H9 (cell line): ENCODE results near the gene EXOC2. TPM values are rescaled to one million over a fixed set of nuclear protein-coding genes. Genes with fewer than 3 reads are reported as not detected.
"Not testable (repeated sequence)": the region's sequence is repeated elsewhere in the genome, so short reads cannot be mapped to it uniquely, and the experiment has no call there.

Experiments
- DNase-seq: peaks from one replicate; pipeline ENCODE4 v3.0.0-alpha.2; 2017
- H2AFZ ChIP-seq: one replicate; pipeline ENCODE4 v1.6.1; 2013; ENCODE audit warnings: mild to moderate bottlenecking, low read length, control low read depth, moderate library complexity
- H2AK5ac ChIP-seq: 2 replicates; pipeline ENCODE4 v1.6.1; 2013; ENCODE audit warnings: low read length, control low read depth, mixed read lengths; ENCODE audit not compliant: insufficient read length
- H2BK120ac ChIP-seq: one replicate; pipeline ENCODE4 v1.6.1; 2013; ENCODE audit warnings: low read depth, mild to moderate bottlenecking, low read length, control low read depth, inconsistent platforms; ENCODE audit not compliant: poor library complexity, severe bottlenecking
- H2BK12ac ChIP-seq: 2 replicates; pipeline ENCODE4 v1.6.1; 2013; ENCODE audit warnings: low read length, control low read depth, mixed read lengths, low read depth; ENCODE audit not compliant: insufficient read length
- H2BK15ac ChIP-seq: 2 replicates; pipeline ENCODE4 v1.6.1; 2013; ENCODE audit warnings: low read depth, low read length, control low read depth
- H2BK20ac ChIP-seq: one replicate; pipeline ENCODE4 v1.6.1; 2013; ENCODE audit warnings: low read depth, mild to moderate bottlenecking, low read length, control low read depth, inconsistent platforms; ENCODE audit not compliant: poor library complexity, severe bottlenecking
- H2BK5ac ChIP-seq: 2 replicates; pipeline ENCODE4 v1.6.1; 2013; ENCODE audit warnings: low read length, control low read depth, mixed read lengths; ENCODE audit not compliant: insufficient read length
- H3K14ac ChIP-seq: 2 replicates; pipeline ENCODE4 v1.6.1; 2013; ENCODE audit warnings: low read length, control low read depth; ENCODE audit not compliant: insufficient read depth
- H3K18ac ChIP-seq: 2 replicates; pipeline ENCODE4 v1.6.1; 2013; ENCODE audit warnings: low read depth, mild to moderate bottlenecking, mixed read lengths, low read length, control low read depth; ENCODE audit not compliant: insufficient read length
- H3K23ac ChIP-seq: 2 replicates; pipeline ENCODE4 v1.6.1; 2013; ENCODE audit warnings: low read length, control low read depth, mixed read lengths, low read depth; ENCODE audit not compliant: insufficient read length
- H3K23me2 ChIP-seq: 2 replicates; pipeline ENCODE4 v1.6.1; 2013; ENCODE audit warnings: low read depth, mild to moderate bottlenecking, mixed read lengths, low read length, control low read depth; ENCODE audit not compliant: insufficient read length, poor library complexity, severe bottlenecking
- H3K27ac ChIP-seq: 2 replicates; pipeline ENCODE4 v1.5.1; 2013; ENCODE audit warnings: low read length, control low read depth, mixed read lengths, low read depth; ENCODE audit not compliant: insufficient read length
- H3K27me3 ChIP-seq: 2 replicates; pipeline ENCODE4 v1.6.1; 2013; ENCODE audit warnings: low read length, control low read depth, inconsistent platforms; ENCODE audit not compliant: insufficient read depth
- H3K4ac ChIP-seq: 2 replicates; pipeline ENCODE4 v1.6.1; 2013; ENCODE audit warnings: low read depth, mild to moderate bottlenecking, control low read depth, inconsistent platforms, low read length, moderate library complexity
- H3K4me1 ChIP-seq: 2 replicates; pipeline ENCODE4 v1.6.1; 2013; ENCODE audit warnings: low read length, control low read depth, inconsistent platforms; ENCODE audit not compliant: insufficient read depth
- H3K4me2 ChIP-seq: 2 replicates; pipeline ENCODE4 v1.6.1; 2013; ENCODE audit warnings: low read length, control low read depth, mixed read lengths; ENCODE audit not compliant: insufficient read length, insufficient read depth
- H3K56ac ChIP-seq: 2 replicates; pipeline ENCODE4 v1.6.1; 2013; ENCODE audit warnings: low read depth, mild to moderate bottlenecking, mixed read lengths, low read length, control low read depth; ENCODE audit not compliant: insufficient read length
- H3K79me1 ChIP-seq: 2 replicates; pipeline ENCODE4 v1.6.1; 2013; ENCODE audit warnings: low read depth, mild to moderate bottlenecking, moderate library complexity, low read length, control low read depth, inconsistent platforms; ENCODE audit not compliant: insufficient read depth, poor library complexity, severe bottlenecking
- H3K79me2 ChIP-seq: 2 replicates; pipeline ENCODE4 v1.6.1; 2013; ENCODE audit warnings: low read length, control low read depth, inconsistent platforms; ENCODE audit not compliant: insufficient read depth
- H3K9ac ChIP-seq: 2 replicates; pipeline ENCODE4 v1.6.1; 2013; ENCODE audit warnings: low read length, control low read depth, mixed read lengths; ENCODE audit not compliant: insufficient read length; ENCODE audit errors: extremely low read depth
- H3K9me3 ChIP-seq: one replicate; pipeline ENCODE4 v1.6.1; 2013; ENCODE audit warnings: low read depth, low read length, inconsistent platforms; ENCODE audit not compliant: control insufficient read depth
- H3T11ph ChIP-seq: one replicate; pipeline ENCODE4 v1.6.1; 2013; ENCODE audit warnings: mild to moderate bottlenecking, low read length, control low read depth, inconsistent platforms
- H4K20me1 ChIP-seq: one replicate; pipeline ENCODE4 v1.6.1; 2013; ENCODE audit not compliant: control insufficient read depth, insufficient read length, insufficient read depth
- H4K5ac ChIP-seq: 2 replicates; pipeline ENCODE4 v1.6.1; 2013; ENCODE audit warnings: low read depth, mild to moderate bottlenecking, mixed read lengths, low read length, control low read depth; ENCODE audit not compliant: insufficient read length
- H4K8ac ChIP-seq: replicated peaks from 2 replicates; pipeline ENCODE4 v1.6.1; 2013; ENCODE audit warnings: low read length, control low read depth, mixed read lengths, low read depth; ENCODE audit not compliant: insufficient read length
- H4K91ac ChIP-seq: 2 replicates; pipeline ENCODE4 v1.6.1; 2013; ENCODE audit warnings: low read depth, mild to moderate bottlenecking, moderate library complexity, mixed read lengths, low read length, control low read depth; ENCODE audit not compliant: insufficient read length
- H3K27ac Mint-ChIP-seq, 3 experiments: 2 replicates in 2 of 3; 3 replicates in 1 of 3; pipeline ENCODE4 v1.8.0; 2020 to 2021; ENCODE audit warnings: mixed read lengths in 3 of 3, mild to moderate bottlenecking in 1 of 3, moderate library complexity in 1 of 3
- H3K27me3 Mint-ChIP-seq: 2 replicates; pipeline ENCODE4 v1.8.0; 2021; ENCODE audit warnings: low read depth, mild to moderate bottlenecking, moderate library complexity, mixed read lengths
- H3K36me3 Mint-ChIP-seq, 3 experiments: 2 replicates in 2 of 3; 3 replicates in 1 of 3; pipeline ENCODE4 v1.8.0; 2020 to 2021; ENCODE audit warnings: low read depth in 3 of 3, mixed read lengths in 3 of 3; ENCODE audit not compliant: insufficient read depth in 1 of 3
- H3K4me1 Mint-ChIP-seq, 2 experiments: 2 replicates each; pipeline ENCODE4 v1.8.0; 2020; ENCODE audit warnings: mixed read lengths in 2 of 2
- H3K4me3 Mint-ChIP-seq, 2 experiments: 2 replicates in 1 of 2; 3 replicates in 1 of 2; pipeline ENCODE4 v1.8.0; 2020 to 2021; ENCODE audit warnings: mild to moderate bottlenecking in 2 of 2, mixed read lengths in 2 of 2, moderate library complexity in 1 of 2
- H3K9me3 Mint-ChIP-seq, 2 experiments: 2 replicates in 1 of 2; 3 replicates in 1 of 2; pipeline ENCODE4 v1.8.0; 2020; ENCODE audit warnings: mild to moderate bottlenecking in 2 of 2, mixed read lengths in 2 of 2, moderate library complexity in 1 of 2
- WGBS: extraction: QIAGEN DNeasy Blood & Tissue Kit; methylation state at CpG from one replicate; pipeline ENCODE4 v1.1.7; 2013; ENCODE audit warnings: missing lambda C conversion rate, low lambda C conversion rate, mixed read lengths; ENCODE audit not compliant: insufficient read length; ENCODE audit errors: extremely low coverage; 5-methylcytosine and 5-hydroxymethylcytosine counted together
- total RNA-seq: library from RNA; stranded (reverse); gene quantifications from 2 replicates; pipeline ENCODE4 v1.2.1, GENCODE V29; 2021
- TF ChIP-seq, protein P1 (sequence below): fragments of 200-600 bp; sonication (generic); conservative IDR thresholded peaks from 3 replicates; pipeline ENCODE4 v1.8.0; 2021; ENCODE audit warnings: antibody characterized with exemption, mild to moderate bottlenecking

The EXOC2 gene
- total RNA-seq, 1 experiment from 2014 or later: 29.9 TPM

DNA sequence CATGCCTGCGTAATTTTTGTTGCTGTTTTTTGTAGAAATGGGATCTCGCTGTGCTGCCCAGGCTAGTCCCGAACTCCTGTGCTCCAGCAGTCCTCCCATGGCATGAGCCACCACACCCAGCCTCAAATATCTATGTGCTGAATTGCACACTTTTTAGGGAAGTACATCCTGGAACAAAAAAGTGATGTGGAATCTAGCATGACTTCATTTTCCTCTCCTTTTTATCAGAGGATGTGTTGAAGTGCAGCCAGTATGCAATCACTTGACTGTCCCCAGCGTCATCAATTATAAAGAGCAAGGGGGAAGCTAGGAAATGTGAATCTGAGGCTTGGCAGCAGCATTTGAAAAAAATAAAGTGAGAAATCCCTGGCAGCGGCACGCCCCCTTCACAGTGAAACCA is 6.4 kb upstream of the EXOC2 start:
- Histone ChIP-seq H3K18ac (no peak overlapping the region), H4K20me1 (no peaks in the 10 kb centered on the region)
- WGBS: no CpG with 5 or more reads among the region's 6 CpGs

DNA sequence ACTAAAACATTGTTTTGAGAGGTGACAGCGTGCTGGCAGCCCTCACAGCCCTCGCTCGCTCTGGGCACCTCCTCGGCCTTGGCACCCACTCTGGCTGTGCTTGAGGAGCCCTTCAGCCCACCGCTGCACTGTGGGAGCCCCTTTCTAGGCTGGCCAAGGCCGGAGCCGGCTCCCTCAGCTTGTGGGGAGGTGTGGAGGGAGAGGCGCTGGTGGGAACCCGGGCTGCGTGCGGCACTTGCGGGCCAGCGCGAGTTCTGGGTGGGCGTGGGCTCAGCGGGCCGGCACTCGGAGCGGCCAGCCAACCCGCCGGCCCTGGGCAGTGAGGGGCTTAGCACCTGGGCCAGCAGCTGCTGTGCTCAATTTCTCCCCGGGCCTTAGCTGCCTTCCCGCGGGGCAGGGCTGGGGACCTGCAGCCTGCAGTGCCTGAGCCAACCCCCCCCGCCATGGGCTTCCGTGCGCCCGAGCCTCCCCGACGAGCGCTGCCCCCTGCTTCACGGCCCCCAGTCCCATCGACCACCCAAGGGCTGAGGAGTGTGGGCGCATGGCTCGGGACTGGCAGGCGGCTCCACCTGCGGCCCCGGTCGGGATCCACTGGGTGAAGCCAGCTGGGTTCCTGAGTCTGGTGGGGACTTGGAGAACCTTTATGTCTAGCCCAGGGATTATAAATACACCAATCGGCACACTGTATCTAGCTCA is 1.6 kb upstream of the EXOC2 start:
- H3K9ac ChIP-seq, H3K14ac ChIP-seq, H2BK12ac ChIP-seq, H4K20me1 ChIP-seq, H3T11ph ChIP-seq, H4K91ac ChIP-seq, H2BK120ac ChIP-seq, H2AK5ac ChIP-seq, H3K27ac ChIP-seq, H3K79me1 ChIP-seq, H3K27me3 Mint-ChIP-seq, H3K9me3 Mint-ChIP-seq, DNase-seq, H2BK5ac ChIP-seq, H3K4ac ChIP-seq, H3K9me3 ChIP-seq, H3K4me1 ChIP-seq, H3K23ac ChIP-seq, H3K36me3 Mint-ChIP-seq, H3K18ac ChIP-seq, H2AFZ ChIP-seq, H4K5ac ChIP-seq, H3K56ac ChIP-seq, H3K4me2 ChIP-seq, H3K23me2 ChIP-seq, H4K8ac ChIP-seq, H2BK20ac ChIP-seq, H3K27me3 ChIP-seq, H2BK15ac ChIP-seq: not testable (repeated sequence)
- Mint-ChIP-seq H3K4me3 (peak overlapping the region; percentile 66 to 95; a peak in 4 of 5 replicates), H3K4me1 (peaks cover 23 to 38% of the 10 kb centered on the region in 2 experiments), H3K27ac (peak overlapping the region in 1 of 3 experiments; percentile 53; a peak in 1 of 7 replicates)
- H3K79me2 ChIP-seq: peaks cover 16% of the 10 kb centered on the region; the same call in 1 of the 2 replicates
- WGBS: no CpG with 5 or more reads among the region's 40 CpGs

More for the DNA sequence above, 6.4 kb upstream of the EXOC2 start:
- Histone ChIP-seq H3K23me2 (no peaks in the 10 kb centered on the region), H4K8ac (no peak overlapping the region), H2BK20ac (no peak overlapping the region), H3K9me3 (no peaks in the 10 kb centered on the region), H3K4me2 (no peak overlapping the region), H2AFZ (no peak overlapping the region), H3K27me3 (no peaks in the 10 kb centered on the region), H4K91ac (no peak overlapping the region), H2BK5ac (no peak overlapping the region), H3K79me1 (no peaks in the 10 kb centered on the region), H3K4me1 (peaks cover 2% of the 10 kb centered on the region; the same call in 1 of the 2 replicates), H3K4ac (no peak overlapping the region), H4K5ac (no peak overlapping the region), H2BK15ac (no peak overlapping the region), H3K56ac (no peak overlapping the region), H3T11ph (no peak overlapping the region), H3K9ac (no peak overlapping the region), H3K79me2 (no peaks in the 10 kb centered on the region), H3K27ac (no peak overlapping the region), H3K23ac (no peak overlapping the region), H2BK12ac (no peak overlapping the region), H3K14ac (no peak overlapping the region), H2BK120ac (no peak overlapping the region), H2AK5ac (no peak overlapping the region)
- no peak overlapping the region; a peak in 1 of 7 replicates for H3K27ac Mint-ChIP-seq
- H3K4me1 Mint-ChIP-seq: peaks cover 17 to 39% of the 10 kb centered on the region in 2 experiments
- TF ChIP-seq, protein P1, sequence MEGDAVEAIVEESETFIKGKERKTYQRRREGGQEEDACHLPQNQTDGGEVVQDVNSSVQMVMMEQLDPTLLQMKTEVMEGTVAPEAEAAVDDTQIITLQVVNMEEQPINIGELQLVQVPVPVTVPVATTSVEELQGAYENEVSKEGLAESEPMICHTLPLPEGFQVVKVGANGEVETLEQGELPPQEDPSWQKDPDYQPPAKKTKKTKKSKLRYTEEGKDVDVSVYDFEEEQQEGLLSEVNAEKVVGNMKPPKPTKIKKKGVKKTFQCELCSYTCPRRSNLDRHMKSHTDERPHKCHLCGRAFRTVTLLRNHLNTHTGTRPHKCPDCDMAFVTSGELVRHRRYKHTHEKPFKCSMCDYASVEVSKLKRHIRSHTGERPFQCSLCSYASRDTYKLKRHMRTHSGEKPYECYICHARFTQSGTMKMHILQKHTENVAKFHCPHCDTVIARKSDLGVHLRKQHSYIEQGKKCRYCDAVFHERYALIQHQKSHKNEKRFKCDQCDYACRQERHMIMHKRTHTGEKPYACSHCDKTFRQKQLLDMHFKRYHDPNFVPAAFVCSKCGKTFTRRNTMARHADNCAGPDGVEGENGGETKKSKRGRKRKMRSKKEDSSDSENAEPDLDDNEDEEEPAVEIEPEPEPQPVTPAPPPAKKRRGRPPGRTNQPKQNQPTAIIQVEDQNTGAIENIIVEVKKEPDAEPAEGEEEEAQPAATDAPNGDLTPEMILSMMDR: no peak
- peaks cover 0 to 5% (median 0%) of the 10 kb centered on the region in 3 experiments; a peak in 2 of 7 replicates for H3K36me3 Mint-ChIP-seq
- DNase-seq: no peak
- H3K9me3 Mint-ChIP-seq: no peaks in the 10 kb centered on the region; a peak in 1 of 5 replicates
- H3K27me3 Mint-ChIP-seq: no peaks in the 10 kb centered on the region
- H3K4me3 Mint-ChIP-seq: no peak overlapping the region
